Measurements from ENCODE around the gene ITPK1.

DNA sequence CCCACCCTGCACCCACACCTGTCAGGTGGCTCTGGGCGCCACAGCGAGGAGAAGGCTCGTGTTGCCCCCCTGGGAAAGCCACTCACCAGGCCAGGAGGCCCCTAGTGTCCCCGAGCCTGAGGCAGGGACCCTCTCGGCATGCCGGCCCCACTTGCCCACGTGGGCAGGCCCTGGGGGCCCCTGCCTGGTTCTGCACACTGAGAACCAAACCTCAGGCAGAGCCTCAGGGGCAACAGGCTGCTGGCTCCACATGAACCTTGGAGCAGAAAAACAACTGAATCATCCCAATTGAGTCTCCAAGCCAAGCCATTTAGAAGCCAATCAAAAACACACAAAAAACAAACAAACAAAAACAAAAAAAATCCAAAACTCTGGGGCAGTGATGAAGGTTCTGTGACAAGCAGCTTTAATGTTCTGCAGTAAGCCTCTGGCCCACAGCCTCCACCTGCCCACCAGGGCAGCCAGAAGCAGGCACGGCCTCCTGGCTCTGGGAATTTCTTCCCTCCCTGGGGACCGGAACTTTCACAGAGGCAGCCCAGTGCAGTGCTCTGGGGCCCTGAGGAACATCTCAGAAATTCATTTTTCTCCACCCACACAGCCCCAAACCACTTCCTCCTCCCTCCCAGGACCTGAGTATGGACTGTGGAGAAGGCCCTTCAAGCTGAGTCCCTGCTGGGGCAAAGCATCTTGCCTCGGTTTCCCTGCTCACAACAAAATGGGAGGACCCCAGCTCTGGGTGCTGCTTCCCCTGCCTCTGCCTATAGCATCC is 102.6 kb downstream of the ITPK1 start:
- TF ChIP-seq TAF1 (IDR thresholded peaks at IDR 0.05; ENCODE audit: borderline replicate concordance, insufficient read depth, low read length) (no peak), POLR2AphosphoS5 (IDR thresholded peaks at IDR 0.05; ENCODE audit: low read depth, low read length) (no peak), SIN3A (IDR thresholded peaks at IDR 0.05; ENCODE audit: borderline replicate concordance, insufficient read depth, low read length) (no peak)

All from PFSK-1 (cell line).